ENCODE results near the gene MYH9.

The MYH9 gene

DNA sequence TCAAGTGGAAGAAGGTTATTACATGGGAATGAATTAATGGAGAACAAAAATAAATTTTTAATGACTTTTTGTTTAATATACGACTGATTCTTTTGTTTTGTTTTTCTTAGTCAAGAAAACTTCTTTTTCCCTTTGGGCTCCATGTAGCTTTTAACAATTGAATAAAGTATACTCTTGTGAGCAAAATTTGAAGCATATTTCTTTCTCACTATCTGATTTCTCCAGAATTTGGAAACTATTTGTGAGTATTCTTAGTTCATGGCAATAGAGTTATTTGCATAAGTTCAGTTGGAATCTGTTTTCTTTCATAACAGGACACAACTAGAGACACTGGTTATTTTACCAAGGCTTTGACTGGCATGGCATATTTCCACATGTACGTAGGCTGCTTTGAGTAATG, 138.6 kb downstream of the MYH9 start:
- Histone ChIP-seq H3K9ac (no peak overlapping the region), H3K27me3 (ENCODE audit: control insufficient read depth, insufficient read depth, low read length) (no peaks in the 10 kb centered on the region), H3K4me2 (ENCODE audit: low read length) (no peak overlapping the region), H3K9me3 (ENCODE audit: control insufficient read depth, low read length) (no peaks in the 10 kb centered on the region), H3K27ac (no peak overlapping the region), H3K4me3 (ENCODE audit: low read depth, low read length) (no peak overlapping the region), H3K4me1 (no peaks in the 10 kb centered on the region), H3K36me3 (ENCODE audit: control insufficient read depth, insufficient read depth, low read length) (no peaks in the 10 kb centered on the region), H3K79me2 (no peaks in the 10 kb centered on the region), H2AFZ (no peak overlapping the region)
- TF ChIP-seq, protein P1, sequence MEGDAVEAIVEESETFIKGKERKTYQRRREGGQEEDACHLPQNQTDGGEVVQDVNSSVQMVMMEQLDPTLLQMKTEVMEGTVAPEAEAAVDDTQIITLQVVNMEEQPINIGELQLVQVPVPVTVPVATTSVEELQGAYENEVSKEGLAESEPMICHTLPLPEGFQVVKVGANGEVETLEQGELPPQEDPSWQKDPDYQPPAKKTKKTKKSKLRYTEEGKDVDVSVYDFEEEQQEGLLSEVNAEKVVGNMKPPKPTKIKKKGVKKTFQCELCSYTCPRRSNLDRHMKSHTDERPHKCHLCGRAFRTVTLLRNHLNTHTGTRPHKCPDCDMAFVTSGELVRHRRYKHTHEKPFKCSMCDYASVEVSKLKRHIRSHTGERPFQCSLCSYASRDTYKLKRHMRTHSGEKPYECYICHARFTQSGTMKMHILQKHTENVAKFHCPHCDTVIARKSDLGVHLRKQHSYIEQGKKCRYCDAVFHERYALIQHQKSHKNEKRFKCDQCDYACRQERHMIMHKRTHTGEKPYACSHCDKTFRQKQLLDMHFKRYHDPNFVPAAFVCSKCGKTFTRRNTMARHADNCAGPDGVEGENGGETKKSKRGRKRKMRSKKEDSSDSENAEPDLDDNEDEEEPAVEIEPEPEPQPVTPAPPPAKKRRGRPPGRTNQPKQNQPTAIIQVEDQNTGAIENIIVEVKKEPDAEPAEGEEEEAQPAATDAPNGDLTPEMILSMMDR (IDR thresholded peaks at IDR 0.05) = no peak

DNA sequence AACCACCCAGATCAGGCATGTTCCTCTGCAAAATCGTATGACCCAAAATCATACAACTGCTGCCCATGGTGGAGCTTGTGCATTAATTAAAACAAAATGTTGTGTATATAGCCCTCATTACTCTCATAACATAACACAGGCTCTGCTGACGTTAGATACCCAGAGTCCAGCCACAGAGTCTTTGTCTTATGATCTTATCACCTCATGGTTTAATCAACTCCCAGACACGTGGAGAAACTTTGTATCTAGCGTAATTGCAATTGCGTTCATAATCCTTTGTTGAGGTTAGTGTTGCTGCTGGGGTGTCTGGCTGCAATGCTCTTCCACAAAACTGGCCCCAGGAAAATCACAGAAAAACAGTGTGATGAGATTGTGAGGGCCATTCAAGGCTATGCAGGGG, 139.8 kb downstream of the MYH9 start:
- H3K36me3 ChIP-seq (ENCODE audit: control insufficient read depth, insufficient read depth, low read length) = no peaks in the 10 kb centered on the region
- H3K27ac ChIP-seq = no peak overlapping the region
- H3K9ac ChIP-seq = no peak overlapping the region
- no peak overlapping the region for H3K4me2 ChIP-seq (ENCODE audit: low read length)
- no peaks in the 10 kb centered on the region for H3K27me3 ChIP-seq (ENCODE audit: control insufficient read depth, insufficient read depth, low read length)
- no peak overlapping the region for H3K4me3 ChIP-seq (ENCODE audit: low read depth, low read length)
- H2AFZ ChIP-seq = no peak overlapping the region
- no peaks in the 10 kb centered on the region for H3K4me1 ChIP-seq
- TF ChIP-seq, protein P1 (IDR thresholded peaks at IDR 0.05) = no peak
- no peaks in the 10 kb centered on the region for H3K79me2 ChIP-seq
- no peaks in the 10 kb centered on the region for H3K9me3 ChIP-seq (ENCODE audit: control insufficient read depth, low read length)

DNA sequence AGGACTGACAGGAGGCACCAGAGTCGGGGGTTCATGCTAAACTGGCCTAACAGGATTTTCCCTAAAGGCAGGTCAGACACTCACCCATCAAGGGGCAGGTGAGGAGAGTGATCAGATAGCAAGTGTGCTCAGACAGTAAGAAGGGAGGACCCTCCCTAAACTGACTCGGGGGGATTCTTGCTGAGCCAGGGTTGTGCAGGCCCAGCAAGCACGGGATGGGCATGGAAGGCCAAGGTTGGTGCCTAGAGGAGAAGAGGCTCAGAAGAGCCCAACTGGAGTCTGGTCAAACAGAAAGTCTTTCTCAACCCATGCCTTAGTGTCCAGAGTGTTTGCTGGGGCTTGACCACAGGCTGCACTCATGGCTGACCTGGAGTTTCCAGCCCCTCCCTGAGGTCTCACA, 141.0 kb downstream of the MYH9 start:
- Histone ChIP-seq H3K4me2 (ENCODE audit: low read length) (no peak overlapping the region), H3K27ac (no peak overlapping the region), H2AFZ (no peak overlapping the region), H3K27me3 (ENCODE audit: control insufficient read depth, insufficient read depth, low read length) (no peaks in the 10 kb centered on the region), H3K4me1 (no peaks in the 10 kb centered on the region), H3K36me3 (ENCODE audit: control insufficient read depth, insufficient read depth, low read length) (no peaks in the 10 kb centered on the region), H3K4me3 (ENCODE audit: low read depth, low read length) (no peak overlapping the region), H3K9me3 (ENCODE audit: control insufficient read depth, low read length) (no peaks in the 10 kb centered on the region), H3K79me2 (no peaks in the 10 kb centered on the region), H3K9ac (no peak overlapping the region)
- TF ChIP-seq, protein P1 (IDR thresholded peaks at IDR 0.05) = no peak

- Histone ChIP-seq H3K36me3 (ENCODE audit: control insufficient read depth, insufficient read depth, low read length) (no peaks in the 10 kb centered on the region), H3K4me3 (ENCODE audit: low read depth, low read length) (no peak overlapping the region), H3K4me2 (ENCODE audit: low read length) (no peak overlapping the region), H3K9ac (no peak overlapping the region), H3K79me2 (no peaks in the 10 kb centered on the region), H3K27ac (no peak overlapping the region), H3K4me1 (no peaks in the 10 kb centered on the region), H2AFZ (no peak overlapping the region), H3K27me3 (ENCODE audit: control insufficient read depth, insufficient read depth, low read length) (no peaks in the 10 kb centered on the region), H3K9me3 (ENCODE audit: control insufficient read depth, low read length) (no peaks in the 10 kb centered on the region)
- TF ChIP-seq, protein P1 (IDR thresholded peaks at IDR 0.05) = no peak
Measured at GRCh38 chr22:36245805-36246356, 141.9 kb downstream of the MYH9 start.

All from parathyroid adenoma (tissue), 2 donors.